Measurements from ENCODE around the gene PRLH. TPM values are rescaled to one million over a fixed set of nuclear protein-coding genes. Genes with fewer than 3 reads are reported as not detected.

The PRLH gene
- total RNA-seq, 2 donors from 2014 or later = not detected

DNA sequence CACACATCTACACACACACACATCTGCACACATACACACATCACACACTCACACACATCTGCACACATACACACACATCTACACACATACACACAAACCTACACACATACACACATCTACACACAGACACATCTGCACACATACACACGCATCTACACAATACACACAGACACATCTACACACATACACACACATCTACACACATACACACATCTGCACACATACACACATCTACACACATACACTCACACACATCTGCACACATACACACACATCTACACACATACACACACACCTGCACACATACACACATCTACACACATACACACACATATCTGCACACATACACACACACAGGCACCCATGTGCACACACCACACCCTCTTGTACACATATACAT is 400 bp upstream of the PRLH start:
- intact Hi-C loops (cut with DNase I) = loop anchor here (5.0 to 10.0 kb wide), 2 partner anchors 49 to 141 kb away; no protein-coding TSS in a partner anchor
- Histone ChIP-seq H3K9me3 (no peaks in the 10 kb centered on the region), H3K27ac (no peak overlapping the region), H3K36me3 (replicated peaks in 1 of 2; ENCODE audit: insufficient read depth in 1 of 2, low read depth in 2 of 2) (no peaks in the 10 kb centered on the region), H3K4me3 (no peak overlapping the region), H3K27me3 (no peaks in the 10 kb centered on the region), H3K4me1 (no peaks in the 10 kb centered on the region)
- no peak for DNase-seq
- no peak for ATAC-seq
- TF ChIP-seq, protein P1, sequence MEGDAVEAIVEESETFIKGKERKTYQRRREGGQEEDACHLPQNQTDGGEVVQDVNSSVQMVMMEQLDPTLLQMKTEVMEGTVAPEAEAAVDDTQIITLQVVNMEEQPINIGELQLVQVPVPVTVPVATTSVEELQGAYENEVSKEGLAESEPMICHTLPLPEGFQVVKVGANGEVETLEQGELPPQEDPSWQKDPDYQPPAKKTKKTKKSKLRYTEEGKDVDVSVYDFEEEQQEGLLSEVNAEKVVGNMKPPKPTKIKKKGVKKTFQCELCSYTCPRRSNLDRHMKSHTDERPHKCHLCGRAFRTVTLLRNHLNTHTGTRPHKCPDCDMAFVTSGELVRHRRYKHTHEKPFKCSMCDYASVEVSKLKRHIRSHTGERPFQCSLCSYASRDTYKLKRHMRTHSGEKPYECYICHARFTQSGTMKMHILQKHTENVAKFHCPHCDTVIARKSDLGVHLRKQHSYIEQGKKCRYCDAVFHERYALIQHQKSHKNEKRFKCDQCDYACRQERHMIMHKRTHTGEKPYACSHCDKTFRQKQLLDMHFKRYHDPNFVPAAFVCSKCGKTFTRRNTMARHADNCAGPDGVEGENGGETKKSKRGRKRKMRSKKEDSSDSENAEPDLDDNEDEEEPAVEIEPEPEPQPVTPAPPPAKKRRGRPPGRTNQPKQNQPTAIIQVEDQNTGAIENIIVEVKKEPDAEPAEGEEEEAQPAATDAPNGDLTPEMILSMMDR (IDR thresholded peaks at IDR 0.05) = no peak
- TF ChIP-seq POLR2A (IDR thresholded peaks at IDR 0.05) = no peak
- 76 to 83% methylated on average over 1 of the region's 1 CpG for WGBS, 2 donors

DNA sequence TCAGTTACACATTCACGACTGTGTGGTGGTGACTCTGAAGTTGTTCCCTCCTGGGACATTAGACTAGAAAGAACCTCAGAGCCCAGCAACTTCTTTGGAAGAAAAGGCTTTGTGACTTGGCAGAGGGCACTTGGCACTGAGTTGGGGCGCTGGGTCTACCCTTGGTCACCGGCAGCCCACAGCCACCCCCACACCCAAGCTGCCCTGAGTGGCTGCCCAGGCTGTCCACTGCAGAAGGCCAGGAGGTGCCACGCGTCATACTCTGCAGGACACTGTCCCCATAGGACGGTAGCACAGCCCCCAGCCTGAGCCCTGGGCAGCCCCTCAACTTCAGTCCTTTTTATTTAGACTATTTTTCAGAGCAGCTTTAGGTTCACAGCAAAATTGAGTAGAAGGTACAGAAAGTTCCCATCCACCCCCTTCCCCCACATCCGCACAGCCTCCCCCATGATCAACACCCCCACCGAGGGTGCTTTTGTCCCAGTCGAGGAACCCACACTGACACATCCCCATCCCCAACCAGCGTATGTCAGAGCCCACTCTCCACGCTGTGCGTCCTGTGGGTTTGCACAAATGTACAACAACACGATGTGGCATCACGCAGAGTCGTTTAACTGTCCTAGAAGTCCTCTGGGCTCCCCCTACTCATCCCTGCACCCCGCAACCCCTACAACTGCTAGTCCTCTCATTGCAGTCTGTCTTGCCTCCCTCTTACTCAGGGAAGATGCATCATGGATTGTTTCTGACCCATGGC is 1.1 kb downstream of the PRLH start:
- H3K4me1 ChIP-seq = peaks cover 9% of the 10 kb centered on the region
- 59 to 64% methylated on average over 14 to 16 of the region's 16 CpGs for WGBS, 2 donors

DNA sequence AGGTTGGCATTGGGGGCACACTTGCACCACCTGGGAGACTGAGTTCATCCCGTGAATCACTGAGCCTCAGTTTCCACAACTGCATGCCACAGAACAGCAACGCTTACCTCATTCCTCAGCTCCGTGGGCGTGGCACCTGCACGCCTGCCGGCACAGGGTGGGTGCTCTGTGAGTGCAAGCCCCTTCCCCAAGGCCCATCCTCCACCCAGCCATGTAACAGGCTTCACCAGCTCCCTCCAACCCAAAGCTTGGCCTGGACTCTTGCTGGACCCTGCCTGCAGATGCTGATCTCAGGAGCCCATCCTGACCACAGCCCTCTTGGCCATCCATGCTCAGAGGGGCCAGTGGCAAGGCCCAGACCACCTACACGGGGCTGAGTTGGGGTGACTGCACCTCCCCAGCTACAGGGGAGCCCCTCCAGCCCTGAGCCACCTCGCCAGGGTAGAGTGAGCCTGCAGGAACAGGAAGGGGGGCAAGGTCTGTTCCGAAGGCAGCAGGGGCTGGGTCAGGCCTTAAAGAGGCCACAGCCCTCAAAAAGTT is 1.8 kb downstream of the PRLH start:
- Histone ChIP-seq H3K4me3 (no peak overlapping the region), H3K9me3 (no peaks in the 10 kb centered on the region), H3K36me3 (replicated peaks in 1 of 2; ENCODE audit: insufficient read depth in 1 of 2, low read depth in 2 of 2) (no peaks in the 10 kb centered on the region), H3K4me1 (peaks cover 13% of the 10 kb centered on the region), H3K27ac (no peak overlapping the region), H3K27me3 (no peaks in the 10 kb centered on the region)
- ATAC-seq = no peak
- 61 to 70% methylated on average over 8 to 9 of the region's 9 CpGs for WGBS, 2 donors
- TF ChIP-seq, protein P1 (IDR thresholded peaks at IDR 0.05) = no peak
- TF ChIP-seq POLR2A (IDR thresholded peaks at IDR 0.05) = no peak
- no peak for DNase-seq
- intact Hi-C loops (cut with DNase I) = loop anchor here (5.0 to 10.0 kb wide), 2 partner anchors 51 to 143 kb away; no protein-coding TSS in a partner anchor

More for the DNA sequence above, 1.1 kb downstream of the PRLH start:
- TF ChIP-seq, protein P1 (IDR thresholded peaks at IDR 0.05) = no peak
- TF ChIP-seq POLR2A (IDR thresholded peaks at IDR 0.05) = no peak
- H3K27me3 ChIP-seq = no peaks in the 10 kb centered on the region
- H3K9me3 ChIP-seq = no peaks in the 10 kb centered on the region
- DNase-seq = no peak
- H3K36me3 ChIP-seq (replicated peaks in 1 of 2; ENCODE audit: insufficient read depth in 1 of 2, low read depth in 2 of 2) = no peaks in the 10 kb centered on the region
- intact Hi-C loops (cut with DNase I) = loop anchor here (5.0 to 10.0 kb wide), 2 partner anchors 50 to 143 kb away; no protein-coding TSS in a partner anchor
- H3K4me3 ChIP-seq = no peak overlapping the region
- ATAC-seq = no peak
- H3K27ac ChIP-seq = no peak overlapping the region

DNA sequence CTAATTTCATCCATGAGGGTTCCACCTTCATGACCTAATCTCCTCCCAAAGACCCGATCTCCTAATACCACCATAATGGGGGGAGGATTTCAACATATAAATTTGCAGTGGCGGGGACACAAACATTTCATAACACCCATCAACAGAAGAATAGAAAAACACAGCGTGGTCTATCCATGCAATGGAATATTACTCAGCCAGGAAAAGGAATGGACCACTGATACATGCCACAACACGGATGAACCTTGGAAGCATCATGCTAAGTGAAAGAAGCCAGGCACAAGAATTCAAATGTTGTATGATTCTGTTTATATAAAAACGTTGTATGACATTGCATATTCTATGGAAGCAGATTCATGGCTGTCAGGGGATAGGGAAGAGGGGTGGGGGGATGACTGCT is 2.7 kb downstream of the PRLH start:
- 82 to 91% methylated on average over 5 of the region's 5 CpGs for WGBS, 2 donors

More for the DNA sequence above, 2.7 kb downstream of the PRLH start:
- no peaks in the 10 kb centered on the region for H3K9me3 ChIP-seq
- intact Hi-C loops (cut with DNase I) = loop anchor here (5.0 to 10.0 kb wide), 2 partner anchors 52 to 144 kb away; no protein-coding TSS in a partner anchor
- no peaks in the 10 kb centered on the region for H3K27me3 ChIP-seq
- no peaks in the 10 kb centered on the region for H3K36me3 ChIP-seq (replicated peaks in 1 of 2; ENCODE audit: insufficient read depth in 1 of 2, low read depth in 2 of 2)
- no peak for TF ChIP-seq POLR2A (IDR thresholded peaks at IDR 0.05)
- TF ChIP-seq, protein P1 (IDR thresholded peaks at IDR 0.05) = no peak
- no peak overlapping the region for H3K27ac ChIP-seq
- DNase-seq = no peak
- no peak overlapping the region for H3K4me3 ChIP-seq
- no peak for ATAC-seq
- peaks cover 13% of the 10 kb centered on the region for H3K4me1 ChIP-seq

Data from body of pancreas (tissue), 4 donors.